ENCODE data around the gene FBLN2.

DNA sequence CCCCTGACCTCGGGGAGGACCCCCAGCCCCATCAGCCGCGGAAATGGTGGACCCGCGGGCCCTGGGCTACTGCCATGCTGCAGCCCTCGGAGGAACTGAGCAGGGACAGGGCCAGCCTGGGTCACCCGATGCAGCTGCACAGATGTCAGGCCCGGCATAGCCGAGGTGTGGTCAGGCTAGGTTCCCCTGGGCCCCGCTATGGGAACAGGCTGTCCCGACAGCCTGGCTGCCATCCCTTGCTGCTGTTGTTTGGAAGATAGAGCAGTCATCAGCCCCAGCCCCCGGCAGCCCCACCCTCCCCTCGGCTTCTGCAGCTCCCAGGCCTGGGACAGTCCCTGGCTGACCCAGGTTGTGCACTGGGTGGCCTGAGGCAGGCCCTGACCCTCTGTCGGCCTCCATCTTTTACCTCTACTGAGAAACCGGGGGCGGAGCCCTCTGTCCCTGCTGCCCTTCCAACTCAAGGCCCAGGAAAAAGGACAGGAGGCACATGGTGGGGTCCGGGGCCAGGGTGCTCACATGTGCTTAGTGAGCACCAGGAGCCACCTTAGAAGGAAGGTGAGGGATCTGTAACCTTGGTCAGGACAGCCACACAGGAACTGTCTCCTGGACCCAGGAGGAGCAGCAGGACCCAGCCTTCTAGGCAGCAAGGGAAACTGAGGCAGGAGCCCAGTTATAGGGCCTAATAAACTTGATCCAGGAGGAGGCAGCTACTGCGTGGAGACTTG, 31.5 kb upstream of the FBLN2 start:
- no peak for TF ChIP-seq CTCF (IDR thresholded peaks at IDR 0.05)
- TF ChIP-seq POLR2A (IDR thresholded peaks at IDR 0.05): peak in 1 of 2 donors; percentile 22

Data from suprapubic skin (tissue), 3 donors.